Peyer's patch (tissue), 4 donors: ENCODE measurements around the gene TMEM97. TPM values are rescaled to one million over a fixed set of nuclear protein-coding genes. Genes with fewer than 3 reads are reported as not detected.

Experiments
- DNase-seq, 3 donors: peaks; one replicate each; pipeline ENCODE4 v3.0.0-alpha.2; 2017 to 2019
- H3K27ac ChIP-seq, 4 donors: fragments of 200-600 bp; sonication (generic); one replicate each; pipeline ENCODE4 v1.5.1; 2016 to 2019
- H3K27me3 ChIP-seq, 2 donors: fragments of 200-600 bp; sonication (generic); one replicate each; pipeline ENCODE4 v1.5.1; 2019
- H3K36me3 ChIP-seq, 3 donors: fragments of 200-600 bp; sonication (generic); one replicate each; pipeline ENCODE4 v1.5.1; 2016 to 2019
- H3K4me1 ChIP-seq, 4 donors: fragments of 200-600 bp; sonication (generic); one replicate each; pipeline ENCODE4 v1.5.1; 2016 to 2019
- H3K4me3 ChIP-seq, 4 donors: fragments of 200-600 bp; sonication (generic); 1 replicate in 3 of 4; 2 replicates in 1 of 4; pipeline ENCODE4 v1.5.1; 2016 to 2019; ENCODE audit warnings: mild to moderate bottlenecking in 1 of 4
- H3K9me3 ChIP-seq, 4 donors: fragments of 200-600 bp; sonication (generic); one replicate each; pipeline ENCODE4 v1.5.1; 2016 to 2019; ENCODE audit warnings: mild to moderate bottlenecking in 1 of 4
- CTCF ChIP-seq, 6 experiments: fragments of 450-650 bp in 4 of 6; fragments of 200-600 bp in 2 of 6; sonication (generic) in 1 of 6; IDR thresholded peaks; one replicate each; pipeline ENCODE4 v1.5.1; 2017 to 2019; ENCODE audit warnings: antibody characterized with exemption in 6 of 6, mild to moderate bottlenecking in 3 of 6, moderate library complexity in 1 of 6
- POLR2A ChIP-seq, 2 donors: fragments of 450-650 bp; IDR thresholded peaks; one replicate each; pipeline ENCODE4 v1.5.1; 2017; ENCODE audit warnings: antibody characterized with exemption in 2 of 2, mild to moderate bottlenecking in 2 of 2, moderate library complexity in 2 of 2
- total RNA-seq, 4 donors: library from RNA; depleted of rRNA; stranded (reverse); fragments of >200 nt; gene quantifications; one replicate each; pipeline ENCODE4 v1.1.0, GENCODE V29; 2016

TMEM97 gene
- total RNA-seq, 4 donors from 2014 or later = 7.7 to 8.9 (median 8.1) TPM

- no peak for DNase-seq
- H3K27me3 ChIP-seq = no peaks in the 10 kb centered on the region
- H3K27ac ChIP-seq = no peak overlapping the region
- H3K9me3 ChIP-seq = no peaks in the 10 kb centered on the region
- peaks cover 0 to 59% (median 3%) of the 10 kb centered on the region in 3 donors for H3K36me3 ChIP-seq
- no peak overlapping the region for H3K4me3 ChIP-seq
- TF ChIP-seq POLR2A (IDR thresholded peaks at IDR 0.05) (no peak), CTCF (IDR thresholded peaks at IDR 0.05) (no peak)
- peaks cover 0 to 17% (median 4%) of the 10 kb centered on the region in 4 donors for H3K4me1 ChIP-seq
These were observed 21.4 kb downstream of the TMEM97 start for GRCh38 chr17:28340374-28340773.

- no peak overlapping the region for H3K27ac ChIP-seq
- no peaks in the 10 kb centered on the region for H3K27me3 ChIP-seq
- H3K9me3 ChIP-seq = no peaks in the 10 kb centered on the region
- peaks cover 0 to 11% (median 1%) of the 10 kb centered on the region in 4 donors for H3K4me1 ChIP-seq
- TF ChIP-seq CTCF (IDR thresholded peaks at IDR 0.05) = no peak
- no peak for TF ChIP-seq POLR2A (IDR thresholded peaks at IDR 0.05)
- peaks cover 0 to 71% (median 3%) of the 10 kb centered on the region in 3 donors for H3K36me3 ChIP-seq
- H3K4me3 ChIP-seq = no peak overlapping the region
- no peak for DNase-seq
These were observed 22.5 kb downstream of the TMEM97 start for GRCh38 chr17:28341516-28341915.

- H3K36me3 ChIP-seq = peaks cover 0 to 79% (median 3%) of the 10 kb centered on the region in 3 donors
- H3K4me1 ChIP-seq = peaks cover 0 to 4% (median 0%) of the 10 kb centered on the region in 4 donors
- DNase-seq = no peak
- H3K27me3 ChIP-seq = no peaks in the 10 kb centered on the region
- H3K27ac ChIP-seq = no peak overlapping the region
- no peak overlapping the region for H3K4me3 ChIP-seq
- TF ChIP-seq POLR2A (IDR thresholded peaks at IDR 0.05) = no peak
- no peak for TF ChIP-seq CTCF (IDR thresholded peaks at IDR 0.05)
- H3K9me3 ChIP-seq = no peaks in the 10 kb centered on the region
These were observed 23.3 kb downstream of the TMEM97 start for GRCh38 chr17:28342313-28342712.

GRCh38 chr17:28343491-28343932 is 24.5 kb downstream of the TMEM97 start:
- DNase-seq = no peak
- H3K27ac ChIP-seq = no peak overlapping the region
- H3K36me3 ChIP-seq = peaks cover 0 to 91% (median 3%) of the 10 kb centered on the region in 3 donors
- no peak overlapping the region for H3K4me3 ChIP-seq
- H3K9me3 ChIP-seq = no peaks in the 10 kb centered on the region
- H3K27me3 ChIP-seq = no peaks in the 10 kb centered on the region
- H3K4me1 ChIP-seq = no peaks in the 10 kb centered on the region
- no peak for TF ChIP-seq CTCF (IDR thresholded peaks at IDR 0.05)
- TF ChIP-seq POLR2A (IDR thresholded peaks at IDR 0.05) = no peak

- no peaks in the 10 kb centered on the region for H3K27me3 ChIP-seq
- no peaks in the 10 kb centered on the region for H3K4me1 ChIP-seq
- no peak overlapping the region for H3K4me3 ChIP-seq
- no peak for TF ChIP-seq CTCF (IDR thresholded peaks at IDR 0.05)
- no peak for TF ChIP-seq POLR2A (IDR thresholded peaks at IDR 0.05)
- H3K9me3 ChIP-seq = no peaks in the 10 kb centered on the region
- no peak overlapping the region for H3K27ac ChIP-seq
- no peak for DNase-seq
- peaks cover 0 to 96% (median 3%) of the 10 kb centered on the region in 3 donors for H3K36me3 ChIP-seq
These were observed 25.0 kb downstream of the TMEM97 start for GRCh38 chr17:28344011-28344410.

- Histone ChIP-seq H3K4me3 (no peak overlapping the region), H3K36me3 (peaks cover 0 to 99% (median 3%) of the 10 kb centered on the region in 3 donors), H3K4me1 (no peaks in the 10 kb centered on the region), H3K9me3 (no peaks in the 10 kb centered on the region), H3K27me3 (no peaks in the 10 kb centered on the region), H3K27ac (no peak overlapping the region)
- DNase-seq = no peak
- TF ChIP-seq POLR2A (IDR thresholded peaks at IDR 0.05) (no peak), CTCF (IDR thresholded peaks at IDR 0.05) (no peak)
These were observed 25.5 kb downstream of the TMEM97 start for GRCh38 chr17:28344435-28344901.
